SJCRH30 (cell line): ENCODE data around the gene NDST1. TPM values are rescaled to one million over a fixed set of nuclear protein-coding genes. Genes with fewer than 3 reads are reported as not detected.
A peak's percentile ranks its signal among the peaks of the same experiment; 100 is the strongest.

Experiments
- DNase-seq, 2 experiments: peaks; one replicate each; pipeline ENCODE4 v3.0.0-alpha.2; 2015 to 2020
- H3K27ac ChIP-seq: fragments of 250-450 bp; sonication (Bioruptor Pico); 2 replicates; pipeline ENCODE4 v1.5.1; 2020; ENCODE audit warnings: mild to moderate bottlenecking, moderate library complexity
- H3K27me3 ChIP-seq: fragments of 250-450 bp; sonication (Bioruptor Pico); 2 replicates; pipeline ENCODE4 v1.5.1; 2020; ENCODE audit warnings: mild to moderate bottlenecking, moderate library complexity
- H3K36me3 ChIP-seq: fragments of 250-450 bp; sonication (Bioruptor Pico); 2 replicates; pipeline ENCODE4 v1.5.1; 2020; ENCODE audit warnings: mild to moderate bottlenecking, moderate library complexity
- H3K4me1 ChIP-seq: fragments of 250-450 bp; sonication (Bioruptor Pico); 2 replicates; pipeline ENCODE4 v1.5.1; 2020; ENCODE audit warnings: mild to moderate bottlenecking, moderate library complexity
- H3K4me3 ChIP-seq: fragments of 250-450 bp; sonication (Bioruptor Pico); 2 replicates; pipeline ENCODE4 v1.5.1; 2020; ENCODE audit warnings: mild to moderate bottlenecking, moderate library complexity
- H3K9me3 ChIP-seq: fragments of 250-450 bp; sonication (Bioruptor Pico); replicated peaks from 2 replicates; pipeline ENCODE4 v1.5.1; 2020; ENCODE audit warnings: mild to moderate bottlenecking, moderate library complexity
- total RNA-seq: library from RNA; depleted of rRNA; stranded (reverse); fragments of >200 nt; shearing (Covaris generic); gene quantifications from 2 replicates; pipeline ENCODE4 v1.2.3, GENCODE V29; 2014

The NDST1 gene
- total RNA-seq, 1 experiment from 2014 or later = 30.0 TPM

GRCh38 chr5:150497989-150498317 lies 10.0 kb upstream of the NDST1 start:
- Histone ChIP-seq H3K36me3 (no peaks in the 10 kb centered on the region; the same call in 1 of the 2 replicates), H3K4me1 (peaks cover 19% of the 10 kb centered on the region), H3K9me3 (no peaks in the 10 kb centered on the region), H3K4me3 (no peak overlapping the region), H3K27ac (peak overlapping the region; percentile 23; the same call in 1 of the 2 replicates), H3K27me3 (no peaks in the 10 kb centered on the region)
- DNase-seq = no peak

DNA sequence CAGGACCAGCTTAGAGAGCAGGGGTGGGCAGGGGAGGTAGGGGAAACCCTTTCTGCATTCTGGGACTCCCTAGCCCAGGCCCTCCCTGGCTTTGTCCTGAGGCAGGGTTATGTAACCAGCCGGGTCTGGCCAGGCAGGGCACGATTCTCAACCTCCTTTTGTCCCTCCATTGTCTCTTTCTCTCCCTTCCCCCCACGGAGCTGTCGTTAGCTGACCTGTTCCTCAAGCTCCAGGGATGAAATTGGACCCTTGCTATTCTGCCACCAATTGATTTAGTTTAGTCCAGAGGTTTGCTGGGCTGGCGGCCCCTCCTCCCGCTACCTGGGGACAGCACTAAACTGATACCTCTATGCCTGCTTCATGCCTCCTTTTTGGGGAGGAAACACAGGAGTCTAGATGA lies 9.4 kb upstream of the NDST1 start:
- DNase-seq = no peak
- Histone ChIP-seq H3K4me3 (no peak overlapping the region), H3K36me3 (no peaks in the 10 kb centered on the region; the same call in 1 of the 2 replicates), H3K9me3 (no peaks in the 10 kb centered on the region), H3K4me1 (peaks cover 19% of the 10 kb centered on the region), H3K27me3 (no peaks in the 10 kb centered on the region), H3K27ac (no peak overlapping the region)

DNA sequence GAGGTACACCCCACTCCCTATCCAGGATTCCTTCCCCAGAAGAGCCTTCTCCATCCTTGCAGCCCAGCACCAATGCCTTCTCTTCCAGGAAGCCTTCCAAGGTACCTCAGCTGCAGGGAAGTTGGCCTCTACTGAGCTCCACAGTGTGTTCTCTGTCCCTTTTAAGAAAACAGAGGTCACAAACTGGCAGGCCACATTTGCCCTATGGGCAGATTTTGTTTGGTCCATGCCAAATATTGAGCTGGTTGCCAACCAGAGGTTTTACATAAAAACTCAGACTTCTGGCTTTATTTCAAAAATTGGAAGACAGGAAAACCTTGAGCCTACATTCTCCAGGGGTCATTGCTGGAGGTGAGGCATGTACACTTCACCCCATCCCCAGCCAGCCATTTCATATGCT lies 9.0 kb upstream of the NDST1 start:
- DNase-seq = no peak
- H3K36me3 ChIP-seq = no peaks in the 10 kb centered on the region; the same call in 1 of the 2 replicates
- no peaks in the 10 kb centered on the region for H3K27me3 ChIP-seq
- no peaks in the 10 kb centered on the region for H3K9me3 ChIP-seq
- no peak overlapping the region for H3K4me3 ChIP-seq
- H3K4me1 ChIP-seq = peaks cover 19% of the 10 kb centered on the region
- H3K27ac ChIP-seq = no peak overlapping the region

DNA sequence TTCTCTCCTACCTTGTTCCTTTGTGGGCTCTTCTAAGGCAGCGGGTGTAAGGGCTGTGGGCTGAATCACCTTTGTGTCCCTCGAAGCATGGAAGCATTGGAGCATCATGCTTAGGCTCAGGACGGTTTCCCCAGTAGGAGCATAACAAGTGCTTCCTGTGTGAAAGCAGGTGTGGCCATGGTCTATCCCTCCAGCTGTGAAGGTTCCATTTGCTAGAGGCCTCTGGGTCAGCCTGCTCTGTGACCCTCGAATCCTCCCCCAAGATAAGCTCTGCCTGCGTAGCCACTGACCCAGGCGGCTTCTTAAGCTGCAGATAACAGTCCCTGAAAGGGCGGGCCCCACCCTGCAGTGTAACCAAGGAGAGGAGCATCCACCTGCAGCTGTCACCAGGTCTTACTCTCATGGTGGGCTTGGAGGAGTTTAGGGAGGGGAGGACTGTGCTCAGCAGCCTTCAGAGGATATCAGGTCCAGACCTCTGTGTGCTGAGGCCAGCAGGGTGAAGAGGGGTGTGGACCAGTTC lies 8.4 kb upstream of the NDST1 start:
- no peaks in the 10 kb centered on the region for H3K9me3 ChIP-seq
- no peaks in the 10 kb centered on the region for H3K27me3 ChIP-seq
- peaks cover 25% of the 10 kb centered on the region for H3K4me1 ChIP-seq
- H3K27ac ChIP-seq = no peak overlapping the region
- DNase-seq = no peak
- H3K4me3 ChIP-seq = no peak overlapping the region
- no peaks in the 10 kb centered on the region; the same call in 1 of the 2 replicates for H3K36me3 ChIP-seq

DNA sequence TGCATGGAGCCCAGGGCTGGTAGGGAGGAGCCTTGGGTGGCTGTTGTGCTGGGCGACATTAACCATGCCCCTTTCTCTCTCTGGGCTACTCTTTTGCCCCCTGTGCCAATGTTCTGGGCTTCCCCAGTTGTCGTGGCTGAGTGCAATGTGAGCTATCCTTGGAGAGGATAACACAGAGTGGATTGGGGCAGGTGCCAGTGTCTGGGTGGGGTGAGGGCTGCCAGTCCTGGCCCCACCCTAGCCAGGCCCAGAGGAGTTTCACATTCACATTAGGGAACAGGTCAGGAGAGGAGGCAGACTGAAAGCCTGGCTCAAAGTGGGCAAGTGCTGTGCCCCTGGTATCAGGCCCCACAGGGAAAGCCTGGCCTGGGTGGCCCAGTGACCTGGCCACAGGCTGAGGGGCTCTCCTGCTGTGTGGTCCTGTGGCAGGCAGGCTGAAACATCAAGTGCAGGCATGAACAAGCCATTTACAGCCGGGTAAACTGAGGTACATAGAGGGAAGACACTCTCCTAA lies 7.5 kb upstream of the NDST1 start:
- Histone ChIP-seq H3K4me1 (peaks cover 32% of the 10 kb centered on the region), H3K36me3 (no peaks in the 10 kb centered on the region; the same call in 1 of the 2 replicates), H3K27ac (no peak overlapping the region), H3K9me3 (no peaks in the 10 kb centered on the region), H3K4me3 (no peak overlapping the region), H3K27me3 (no peaks in the 10 kb centered on the region)
- DNase-seq = no peak

DNA sequence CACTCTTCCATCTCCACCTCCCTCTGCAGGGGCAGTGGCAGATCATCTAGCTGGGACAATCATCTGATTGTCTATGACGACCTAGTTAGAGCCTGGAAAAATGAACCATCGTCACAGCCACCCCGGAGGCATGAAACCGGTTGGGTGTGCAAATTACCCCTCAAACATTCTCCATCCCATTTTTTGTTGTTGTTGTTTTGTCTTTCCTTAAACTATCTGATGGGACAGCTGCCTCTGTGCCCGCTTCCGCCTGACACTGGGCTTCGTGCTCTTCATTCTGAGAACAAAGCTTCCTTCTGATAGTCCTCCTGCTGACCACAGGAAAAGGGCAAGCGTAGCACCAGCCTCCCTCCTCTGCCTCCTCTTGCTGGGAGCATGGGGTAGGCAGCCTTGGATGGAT lies 7.0 kb upstream of the NDST1 start:
- no peak for DNase-seq
- Histone ChIP-seq H3K36me3 (no peaks in the 10 kb centered on the region), H3K4me3 (no peak overlapping the region), H3K27ac (no peak overlapping the region), H3K9me3 (no peaks in the 10 kb centered on the region), H3K27me3 (no peaks in the 10 kb centered on the region), H3K4me1 (peaks cover 37% of the 10 kb centered on the region)

GRCh38 chr5:150502106-150502505 lies 5.8 kb upstream of the NDST1 start:
- Histone ChIP-seq H3K27ac (no peak overlapping the region), H3K27me3 (no peaks in the 10 kb centered on the region), H3K9me3 (no peaks in the 10 kb centered on the region), H3K4me3 (no peak overlapping the region), H3K4me1 (peaks cover 49% of the 10 kb centered on the region), H3K36me3 (no peaks in the 10 kb centered on the region)
- DNase-seq = no peak

- no peaks in the 10 kb centered on the region for H3K36me3 ChIP-seq
- peaks cover 49% of the 10 kb centered on the region for H3K4me1 ChIP-seq
- no peak overlapping the region for H3K27ac ChIP-seq
- H3K9me3 ChIP-seq = no peaks in the 10 kb centered on the region
- DNase-seq = no peak
- H3K4me3 ChIP-seq = no peak overlapping the region
- H3K27me3 ChIP-seq = no peaks in the 10 kb centered on the region
Observed at GRCh38 chr5:150502847-150503246, 5.1 kb upstream of the NDST1 start.

DNA sequence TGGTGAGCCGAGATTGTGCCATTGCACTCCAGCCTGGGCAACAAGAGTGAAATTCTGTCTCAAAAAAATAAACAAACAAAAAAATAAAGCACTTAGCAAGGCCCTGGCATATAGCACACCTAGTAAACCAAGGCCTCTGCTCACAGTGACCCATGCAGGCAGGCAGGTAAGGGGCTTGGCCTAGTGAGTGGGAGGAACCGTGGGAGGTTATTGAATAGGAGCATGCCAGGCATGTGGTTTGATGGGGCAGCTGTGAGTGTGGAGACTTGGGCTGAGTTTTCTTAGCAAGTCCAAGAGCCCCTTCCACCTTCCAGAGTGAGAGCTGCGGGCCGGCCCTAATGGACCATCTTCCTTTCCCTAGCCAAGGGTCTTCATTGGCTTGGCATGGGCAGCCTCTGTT lies 4.5 kb upstream of the NDST1 start:
- H3K27ac ChIP-seq = no peak overlapping the region
- H3K27me3 ChIP-seq = no peaks in the 10 kb centered on the region
- H3K9me3 ChIP-seq = no peaks in the 10 kb centered on the region
- H3K4me1 ChIP-seq = peaks cover 47% of the 10 kb centered on the region
- no peaks in the 10 kb centered on the region for H3K36me3 ChIP-seq
- DNase-seq = no peak
- no peak overlapping the region for H3K4me3 ChIP-seq

- peak overlapping the region; percentile 51 for H3K27ac ChIP-seq
- DNase-seq = no peak
- H3K4me3 ChIP-seq = no peak overlapping the region
- H3K36me3 ChIP-seq = no peaks in the 10 kb centered on the region
- no peaks in the 10 kb centered on the region for H3K27me3 ChIP-seq
- peaks cover 48% of the 10 kb centered on the region for H3K4me1 ChIP-seq
- H3K9me3 ChIP-seq = no peaks in the 10 kb centered on the region
Observed at GRCh38 chr5:150503977-150504620, 3.8 kb upstream of the NDST1 start.

DNA sequence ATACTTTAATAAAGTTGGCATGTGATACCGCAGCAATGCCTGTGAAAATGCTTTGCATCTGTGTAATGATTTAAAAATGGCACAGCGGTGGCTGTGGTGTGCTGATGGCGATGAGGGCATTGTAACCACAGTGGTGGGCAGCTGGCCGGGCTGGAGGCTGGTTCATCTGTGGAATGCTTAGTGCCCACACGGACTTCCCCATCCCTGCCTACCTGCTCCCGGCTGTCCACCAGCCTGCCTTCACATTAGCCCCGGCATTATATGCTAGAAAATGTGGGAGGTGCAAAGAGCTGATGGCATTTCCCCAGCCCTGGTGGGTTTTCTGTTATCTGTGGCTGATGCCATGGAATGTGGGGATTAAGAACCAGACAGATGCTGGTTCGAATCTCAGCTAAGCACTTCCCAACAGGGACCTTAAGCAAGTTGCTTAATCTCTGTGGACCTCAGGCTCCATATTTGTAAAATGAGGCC lies 2.9 kb upstream of the NDST1 start:
- Histone ChIP-seq H3K27me3 (no peaks in the 10 kb centered on the region), H3K36me3 (no peaks in the 10 kb centered on the region), H3K9me3 (no peaks in the 10 kb centered on the region), H3K4me1 (peaks cover 49% of the 10 kb centered on the region), H3K4me3 (no peak overlapping the region), H3K27ac (peak overlapping the region; percentile 51)
- DNase-seq = peak; percentile 45 to 46

DNA sequence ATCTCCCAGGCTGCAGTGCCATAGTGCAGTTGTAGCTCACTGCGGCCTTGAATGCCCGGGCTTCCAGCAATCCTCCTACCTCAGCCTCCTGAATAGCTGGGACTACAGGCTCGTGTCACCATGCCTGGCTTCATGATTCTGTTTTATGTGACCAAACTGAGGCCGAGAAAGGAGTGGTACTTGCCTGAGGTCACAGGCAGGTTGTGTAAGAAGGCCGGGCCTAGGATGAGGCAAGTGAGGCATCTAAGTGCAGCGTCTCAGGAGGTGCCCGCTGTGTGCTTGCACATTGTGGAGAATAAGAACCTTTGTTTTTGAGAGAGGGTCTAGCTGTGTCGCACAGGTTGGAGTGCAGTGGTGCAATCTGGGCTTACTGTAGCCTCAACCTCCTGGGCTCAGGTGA lies 2.1 kb upstream of the NDST1 start:
- H3K4me3 ChIP-seq = no peak overlapping the region
- no peak for DNase-seq
- peaks cover 56% of the 10 kb centered on the region for H3K4me1 ChIP-seq
- no peaks in the 10 kb centered on the region for H3K27me3 ChIP-seq
- H3K36me3 ChIP-seq = no peaks in the 10 kb centered on the region
- no peak overlapping the region for H3K27ac ChIP-seq
- H3K9me3 ChIP-seq = no peaks in the 10 kb centered on the region

DNA sequence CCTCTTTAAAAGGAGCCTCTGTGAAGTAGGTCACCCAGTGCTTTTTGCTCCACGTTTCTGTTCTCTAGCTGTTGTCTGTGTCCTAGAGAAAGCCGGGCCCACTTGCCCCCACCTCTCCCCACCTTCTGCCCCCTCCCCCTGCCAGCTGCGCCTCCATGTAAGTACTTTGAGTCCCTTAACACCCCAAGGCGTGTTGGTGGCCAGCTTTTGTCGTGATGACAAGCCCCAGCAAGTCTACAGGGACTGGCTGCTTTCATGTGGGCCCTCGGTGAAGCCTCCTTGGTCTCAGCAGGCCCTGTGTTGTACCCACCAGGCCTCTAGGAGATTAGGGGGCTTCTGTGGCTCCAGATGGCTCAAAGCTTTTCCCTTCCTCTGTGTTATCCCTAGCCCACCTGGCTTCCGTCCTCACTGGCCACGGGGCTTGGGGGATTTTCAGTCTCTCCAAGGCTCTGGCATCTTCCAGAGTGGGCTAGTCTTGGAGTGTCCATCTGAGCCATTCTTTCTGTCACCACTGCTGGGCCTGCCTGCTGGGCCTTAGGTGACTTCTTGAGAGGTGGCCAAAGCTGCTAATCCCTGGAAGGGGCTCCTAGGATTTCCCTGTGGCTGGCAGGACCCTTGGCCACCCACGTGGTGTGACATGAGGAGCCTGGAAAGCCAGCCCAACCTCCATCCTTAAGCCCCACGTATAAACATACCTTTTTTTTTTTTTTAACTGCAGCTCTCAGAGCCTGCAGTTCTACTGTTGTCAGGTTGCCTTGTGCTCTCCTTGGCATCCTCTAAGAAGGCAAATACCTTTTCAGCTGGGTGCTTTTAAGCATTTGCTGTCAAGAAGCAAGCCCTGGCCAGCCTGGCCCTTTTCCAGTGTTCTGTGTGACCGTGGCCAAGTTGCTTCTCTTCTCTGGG lies 1.1 kb upstream of the NDST1 start:
- Histone ChIP-seq H3K4me1 (peaks cover 64% of the 10 kb centered on the region), H3K36me3 (no peaks in the 10 kb centered on the region), H3K9me3 (no peaks in the 10 kb centered on the region), H3K27me3 (no peaks in the 10 kb centered on the region), H3K4me3 (no peak overlapping the region), H3K27ac (peak overlapping the region; percentile 24; the same call in 1 of the 2 replicates)
- DNase-seq = peak; percentile 88

- no peak overlapping the region for H3K27ac ChIP-seq
- no peaks in the 10 kb centered on the region for H3K9me3 ChIP-seq
- no peaks in the 10 kb centered on the region for H3K27me3 ChIP-seq
- H3K4me1 ChIP-seq = peaks cover 74% of the 10 kb centered on the region
- no peak overlapping the region for H3K4me3 ChIP-seq
- H3K36me3 ChIP-seq = no peaks in the 10 kb centered on the region
- DNase-seq = no peak
Observed at GRCh38 chr5:150508277-150508640, 328 bp downstream of the NDST1 start.

GRCh38 chr5:150508828-150509227 lies 897 bp downstream of the NDST1 start:
- Histone ChIP-seq H3K4me3 (no peak overlapping the region), H3K4me1 (peaks cover 74% of the 10 kb centered on the region), H3K27me3 (no peaks in the 10 kb centered on the region), H3K9me3 (no peaks in the 10 kb centered on the region), H3K36me3 (no peaks in the 10 kb centered on the region), H3K27ac (no peak overlapping the region)
- no peak for DNase-seq
